ENCODE results near the gene SEMA3E. TPM values are rescaled to one million over a fixed set of nuclear protein-coding genes. Genes with fewer than 3 reads are reported as not detected.

Gene SEMA3E
- total RNA-seq, 1 donor, result 1.4 TPM

- Histone ChIP-seq H3K27me3 (ENCODE audit: insufficient read depth, low read length) (peaks cover 12% of the 10 kb centered on the region), H3K4me1 (ENCODE audit: insufficient read depth, low read length) (peaks cover 4% of the 10 kb centered on the region), H2AFZ (ENCODE audit: low read length) (no peak overlapping the region), H3K4me2 (ENCODE audit: insufficient read depth, low read length) (no peak overlapping the region), H3K27ac (ENCODE audit: low read depth, low read length) (no peak overlapping the region), H4K20me1 (ENCODE audit: insufficient read depth, low read length) (no peaks in the 10 kb centered on the region), H3K9me3 (ENCODE audit: low read depth, low read length) (no peaks in the 10 kb centered on the region), H3K4me3 (ENCODE audit: insufficient read depth, low read length) (no peak overlapping the region), H3K79me2 (ENCODE audit: insufficient read depth, low read length) (no peaks in the 10 kb centered on the region), H3K36me3 (ENCODE audit: insufficient read depth, low read length) (no peaks in the 10 kb centered on the region)
- no peak for TF ChIP-seq CTCF (IDR thresholded peaks at IDR 0.05; ENCODE audit: extremely low read depth, low read depth, low read length)
- no peak for DNase-seq (ENCODE audit: insufficient read length, low spot score, missing footprints)
Observed at GRCh38 chr7:83646027-83646426, 2.9 kb downstream of the SEMA3E start.

GRCh38 chr7:83643739-83644138, 5.2 kb downstream of the SEMA3E start:
- H3K27me3 ChIP-seq (ENCODE audit: insufficient read depth, low read length), result peaks cover 10% of the 10 kb centered on the region
- no peak overlapping the region for H3K27ac ChIP-seq (ENCODE audit: low read depth, low read length)
- H3K4me3 ChIP-seq (ENCODE audit: insufficient read depth, low read length), result no peak overlapping the region
- no peaks in the 10 kb centered on the region for H4K20me1 ChIP-seq (ENCODE audit: insufficient read depth, low read length)
- H2AFZ ChIP-seq (ENCODE audit: low read length), result no peak overlapping the region
- peaks cover 4% of the 10 kb centered on the region for H3K4me1 ChIP-seq (ENCODE audit: insufficient read depth, low read length)
- no peak overlapping the region for H3K4me2 ChIP-seq (ENCODE audit: insufficient read depth, low read length)
- H3K79me2 ChIP-seq (ENCODE audit: insufficient read depth, low read length), result no peaks in the 10 kb centered on the region
- no peak for TF ChIP-seq CTCF (IDR thresholded peaks at IDR 0.05; ENCODE audit: extremely low read depth, low read depth, low read length)
- no peaks in the 10 kb centered on the region for H3K9me3 ChIP-seq (ENCODE audit: low read depth, low read length)
- no peak for DNase-seq (ENCODE audit: insufficient read length, low spot score, missing footprints)
- no peaks in the 10 kb centered on the region for H3K36me3 ChIP-seq (ENCODE audit: insufficient read depth, low read length)

- H3K27ac ChIP-seq (ENCODE audit: low read depth, low read length), result no peak overlapping the region
- H4K20me1 ChIP-seq (ENCODE audit: insufficient read depth, low read length), result no peaks in the 10 kb centered on the region
- no peaks in the 10 kb centered on the region for H3K9me3 ChIP-seq (ENCODE audit: low read depth, low read length)
- H3K4me2 ChIP-seq (ENCODE audit: insufficient read depth, low read length), result no peak overlapping the region
- DNase-seq (ENCODE audit: insufficient read length, low spot score, missing footprints), result no peak
- H3K79me2 ChIP-seq (ENCODE audit: insufficient read depth, low read length), result no peaks in the 10 kb centered on the region
- no peak overlapping the region for H2AFZ ChIP-seq (ENCODE audit: low read length)
- no peak for TF ChIP-seq CTCF (IDR thresholded peaks at IDR 0.05; ENCODE audit: extremely low read depth, low read depth, low read length)
- H3K27me3 ChIP-seq (ENCODE audit: insufficient read depth, low read length), result peaks cover 7% of the 10 kb centered on the region
- no peaks in the 10 kb centered on the region for H3K36me3 ChIP-seq (ENCODE audit: insufficient read depth, low read length)
- H3K4me1 ChIP-seq (ENCODE audit: insufficient read depth, low read length), result no peaks in the 10 kb centered on the region
- no peak overlapping the region for H3K4me3 ChIP-seq (ENCODE audit: insufficient read depth, low read length)
Observed at GRCh38 chr7:83643012-83643411, 5.9 kb downstream of the SEMA3E start.

GRCh38 chr7:83640731-83641537, 8.0 kb downstream of the SEMA3E start:
- DNase-seq (ENCODE audit: insufficient read length, low spot score, missing footprints), result no peak
- no peak overlapping the region for H2AFZ ChIP-seq (ENCODE audit: low read length)

More at GRCh38 chr7:83640731-83641537, 8.0 kb downstream of the SEMA3E start:
- no peaks in the 10 kb centered on the region for H3K36me3 ChIP-seq (ENCODE audit: insufficient read depth, low read length)
- H3K4me3 ChIP-seq (ENCODE audit: insufficient read depth, low read length), result no peak overlapping the region
- H3K27ac ChIP-seq (ENCODE audit: low read depth, low read length), result no peak overlapping the region
- H3K79me2 ChIP-seq (ENCODE audit: insufficient read depth, low read length), result no peaks in the 10 kb centered on the region
- TF ChIP-seq CTCF (IDR thresholded peaks at IDR 0.05; ENCODE audit: extremely low read depth, low read depth, low read length), result no peak
- no peaks in the 10 kb centered on the region for H3K9me3 ChIP-seq (ENCODE audit: low read depth, low read length)
- no peaks in the 10 kb centered on the region for H3K4me1 ChIP-seq (ENCODE audit: insufficient read depth, low read length)
- no peaks in the 10 kb centered on the region for H4K20me1 ChIP-seq (ENCODE audit: insufficient read depth, low read length)
- no peak overlapping the region for H3K4me2 ChIP-seq (ENCODE audit: insufficient read depth, low read length)
- H3K27me3 ChIP-seq (ENCODE audit: insufficient read depth, low read length), result peaks cover 2% of the 10 kb centered on the region
